ENCODE measurements around the gene SLC2A14.
"Not testable (repeated sequence)": the region's sequence is repeated elsewhere in the genome, so short reads cannot be mapped to it uniquely, and the experiment has no call there.

The SLC2A14 gene

GRCh38 chr12:7899755-7900154, 27.0 kb upstream of the SLC2A14 start:
- Histone ChIP-seq H3K27me3 (ENCODE audit: insufficient read depth, poor library complexity, severe bottlenecking) (no peaks in the 10 kb centered on the region), H3K36me3 (ENCODE audit: low read depth) (no peaks in the 10 kb centered on the region), H3K4me3 (ENCODE audit: severe bottlenecking) (no peak overlapping the region), H3K9me3 (ENCODE audit: severe bottlenecking) (no peaks in the 10 kb centered on the region), H3K4me1 (ENCODE audit: insufficient read depth, poor library complexity, severe bottlenecking) (no peaks in the 10 kb centered on the region), H3K27ac (ENCODE audit: poor library complexity, severe bottlenecking) (no peak overlapping the region)
- TF ChIP-seq, protein P1, sequence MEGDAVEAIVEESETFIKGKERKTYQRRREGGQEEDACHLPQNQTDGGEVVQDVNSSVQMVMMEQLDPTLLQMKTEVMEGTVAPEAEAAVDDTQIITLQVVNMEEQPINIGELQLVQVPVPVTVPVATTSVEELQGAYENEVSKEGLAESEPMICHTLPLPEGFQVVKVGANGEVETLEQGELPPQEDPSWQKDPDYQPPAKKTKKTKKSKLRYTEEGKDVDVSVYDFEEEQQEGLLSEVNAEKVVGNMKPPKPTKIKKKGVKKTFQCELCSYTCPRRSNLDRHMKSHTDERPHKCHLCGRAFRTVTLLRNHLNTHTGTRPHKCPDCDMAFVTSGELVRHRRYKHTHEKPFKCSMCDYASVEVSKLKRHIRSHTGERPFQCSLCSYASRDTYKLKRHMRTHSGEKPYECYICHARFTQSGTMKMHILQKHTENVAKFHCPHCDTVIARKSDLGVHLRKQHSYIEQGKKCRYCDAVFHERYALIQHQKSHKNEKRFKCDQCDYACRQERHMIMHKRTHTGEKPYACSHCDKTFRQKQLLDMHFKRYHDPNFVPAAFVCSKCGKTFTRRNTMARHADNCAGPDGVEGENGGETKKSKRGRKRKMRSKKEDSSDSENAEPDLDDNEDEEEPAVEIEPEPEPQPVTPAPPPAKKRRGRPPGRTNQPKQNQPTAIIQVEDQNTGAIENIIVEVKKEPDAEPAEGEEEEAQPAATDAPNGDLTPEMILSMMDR (IDR thresholded peaks at IDR 0.05; ENCODE audit: poor library complexity, severe bottlenecking): no peak
- ATAC-seq (ENCODE audit: low read depth): no peak
- DNase-seq (ENCODE audit: low spot score): no peak

- H3K9me3 ChIP-seq (ENCODE audit: severe bottlenecking); H3K36me3 ChIP-seq (ENCODE audit: low read depth); H3K4me3 ChIP-seq (ENCODE audit: severe bottlenecking); ATAC-seq (ENCODE audit: low read depth); DNase-seq (ENCODE audit: low spot score); H3K4me1 ChIP-seq (ENCODE audit: insufficient read depth, poor library complexity, severe bottlenecking); H3K27me3 ChIP-seq (ENCODE audit: insufficient read depth, poor library complexity, severe bottlenecking); H3K27ac ChIP-seq (ENCODE audit: poor library complexity, severe bottlenecking): not testable (repeated sequence)
Observed at GRCh38 chr12:7896726-7897125, 24.0 kb upstream of the SLC2A14 start.

- Histone ChIP-seq H3K4me3 (ENCODE audit: severe bottlenecking) (no peak overlapping the region), H3K9me3 (ENCODE audit: severe bottlenecking) (no peaks in the 10 kb centered on the region), H3K27ac (ENCODE audit: poor library complexity, severe bottlenecking) (no peak overlapping the region), H3K36me3 (ENCODE audit: low read depth) (no peaks in the 10 kb centered on the region), H3K4me1 (ENCODE audit: insufficient read depth, poor library complexity, severe bottlenecking) (no peaks in the 10 kb centered on the region), H3K27me3 (ENCODE audit: insufficient read depth, poor library complexity, severe bottlenecking) (no peaks in the 10 kb centered on the region)
- no peak for DNase-seq (ENCODE audit: low spot score)
- TF ChIP-seq, protein P1 (IDR thresholded peaks at IDR 0.05; ENCODE audit: poor library complexity, severe bottlenecking): no peak
- no peak for ATAC-seq (ENCODE audit: low read depth)
Observed at GRCh38 chr12:7892186-7892980, 19.7 kb upstream of the SLC2A14 start.

- DNase-seq (ENCODE audit: low spot score): no peak
- ATAC-seq (ENCODE audit: low read depth): no peak
- Histone ChIP-seq H3K27ac (ENCODE audit: poor library complexity, severe bottlenecking) (no peak overlapping the region), H3K27me3 (ENCODE audit: insufficient read depth, poor library complexity, severe bottlenecking) (no peaks in the 10 kb centered on the region), H3K9me3 (ENCODE audit: severe bottlenecking) (no peaks in the 10 kb centered on the region), H3K36me3 (ENCODE audit: low read depth) (no peaks in the 10 kb centered on the region), H3K4me1 (ENCODE audit: insufficient read depth, poor library complexity, severe bottlenecking) (no peaks in the 10 kb centered on the region), H3K4me3 (ENCODE audit: severe bottlenecking) (no peak overlapping the region)
- TF ChIP-seq, protein P1 (IDR thresholded peaks at IDR 0.05; ENCODE audit: poor library complexity, severe bottlenecking): no peak
Observed at GRCh38 chr12:7884689-7885088, 12.0 kb upstream of the SLC2A14 start.

DNA sequence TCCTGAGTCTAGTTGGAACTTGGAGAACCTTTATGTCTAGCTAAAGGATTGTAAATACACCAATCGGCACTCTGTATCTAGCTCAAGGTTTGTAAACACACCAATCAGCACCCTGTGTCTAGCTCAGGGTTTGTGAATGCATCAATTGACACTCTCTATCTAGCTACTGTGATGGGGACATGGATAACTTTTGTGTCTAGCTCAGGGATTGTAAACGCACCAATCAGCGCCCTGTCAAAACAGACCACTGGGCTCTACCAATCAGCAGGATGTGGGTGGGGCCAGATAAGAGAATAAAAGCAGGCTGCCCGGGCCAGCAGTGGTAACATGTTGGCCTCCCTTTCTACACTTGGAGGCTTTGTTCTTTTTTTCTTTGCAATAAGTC, 9.0 kb upstream of the SLC2A14 start:
- H3K9me3 ChIP-seq (ENCODE audit: severe bottlenecking); H3K4me1 ChIP-seq (ENCODE audit: insufficient read depth, poor library complexity, severe bottlenecking); H3K4me3 ChIP-seq (ENCODE audit: severe bottlenecking); H3K36me3 ChIP-seq (ENCODE audit: low read depth); ATAC-seq (ENCODE audit: low read depth); H3K27me3 ChIP-seq (ENCODE audit: insufficient read depth, poor library complexity, severe bottlenecking); H3K27ac ChIP-seq (ENCODE audit: poor library complexity, severe bottlenecking); DNase-seq (ENCODE audit: low spot score): not testable (repeated sequence)

GRCh38 chr12:7880952-7881735, 8.4 kb upstream of the SLC2A14 start:
- DNase-seq (ENCODE audit: low spot score); H3K27me3 ChIP-seq (ENCODE audit: insufficient read depth, poor library complexity, severe bottlenecking); ATAC-seq (ENCODE audit: low read depth); H3K27ac ChIP-seq (ENCODE audit: poor library complexity, severe bottlenecking); H3K4me1 ChIP-seq (ENCODE audit: insufficient read depth, poor library complexity, severe bottlenecking); H3K36me3 ChIP-seq (ENCODE audit: low read depth); H3K9me3 ChIP-seq (ENCODE audit: severe bottlenecking); H3K4me3 ChIP-seq (ENCODE audit: severe bottlenecking): not testable (repeated sequence)

Data from RWPE2 (cell line).